HEK293 (cell line): Measurements from ENCODE around the gene BRD3.

Experiments used
- CTCF ChIA-PET: fragments of 350-600 bp; formaldehyde crosslinking; extraction: SDS; loops from one replicate; lab custom pipeline; 2021; ENCODE audit warnings: antibody characterized with exemption; lab: Yijun Ruan, JAX
- POLR2A ChIA-PET: fragments of 300-600 bp; formaldehyde crosslinking; extraction: SDS; loops from one replicate; lab custom pipeline; 2020; ENCODE audit warnings: antibody characterized with exemption, inconsistent platforms; lab: Yijun Ruan, JAX
- H3K27ac ChIP-seq: fragments of 200-500 bp; sonication (Bioruptor generic); 2 replicates; pipeline ENCODE4 v1.5.1; 2014; ENCODE audit warnings: low read depth, low read length, control low read depth, inconsistent platforms; ENCODE audit errors: extremely low read depth
- H3K36me3 ChIP-seq, 2 experiments: fragments of 200-500 bp in 1 of 2; sonication (Bioruptor generic) in 1 of 2; 1 replicate in 1 of 2; 2 replicates in 1 of 2; pipeline ENCODE4 v1.5.1; 2014 to 2017; ENCODE audit warnings: inconsistent platforms in 2 of 2, low read length in 2 of 2; ENCODE audit not compliant: control insufficient read depth in 2 of 2, insufficient read depth in 1 of 2
- H3K4me1 ChIP-seq: fragments of 200-500 bp; sonication (Bioruptor generic); 2 replicates; pipeline ENCODE4 v1.5.1; 2014; ENCODE audit warnings: mild to moderate bottlenecking, low read length, inconsistent platforms; ENCODE audit not compliant: control insufficient read depth, insufficient read depth
- H3K4me3 ChIP-seq: 2 replicates; pipeline ENCODE4 v1.5.1; 2011; ENCODE audit warnings: low read depth, mild to moderate bottlenecking, control low read depth, low read length, moderate library complexity
- H3K9me3 ChIP-seq: fragments of 200-500 bp; sonication (Bioruptor generic); 2 replicates; pipeline ENCODE4 v1.5.1; 2014; ENCODE audit warnings: low read depth, low read length, inconsistent platforms; ENCODE audit not compliant: control insufficient read depth, insufficient read depth
- BCL11A ChIP-seq: fragments of 450-650 bp; formaldehyde crosslinking; IDR thresholded peaks from 2 replicates; pipeline ENCODE4 v1.5.1; 2016; ENCODE audit warnings: low read depth, missing biosample characterization, missing genetic modification characterization
- FEZF1 ChIP-seq: fragments of 450-650 bp; formaldehyde crosslinking; IDR thresholded peaks from 2 replicates; pipeline ENCODE4 v1.5.1; 2016; ENCODE audit warnings: missing biosample characterization, missing genetic modification characterization
- GLI2 ChIP-seq: fragments of 450-650 bp; formaldehyde crosslinking; IDR thresholded peaks from 2 replicates; pipeline ENCODE4; 2017; ENCODE audit warnings: missing biosample characterization, missing genetic modification characterization, low read depth, borderline replicate concordance
- KLF1 ChIP-seq: fragments of 450-650 bp; formaldehyde crosslinking; IDR thresholded peaks from 2 replicates; pipeline ENCODE4 v1.5.1; 2016; ENCODE audit warnings: missing biosample characterization, missing genetic modification characterization
- KLF8 ChIP-seq: fragments of 450-650 bp; formaldehyde crosslinking; IDR thresholded peaks from 2 replicates; pipeline ENCODE4 v1.5.1; 2016; ENCODE audit warnings: missing biosample characterization, missing genetic modification characterization
- RBAK ChIP-seq: fragments of 450-650 bp; formaldehyde crosslinking; IDR thresholded peaks from 2 replicates; pipeline ENCODE4 v1.5.1; 2016; ENCODE audit warnings: missing biosample characterization, missing genetic modification characterization
- SP7 ChIP-seq: fragments of 450-650 bp; formaldehyde crosslinking; IDR thresholded peaks from 2 replicates; pipeline ENCODE4 v1.5.1; 2016; ENCODE audit warnings: missing biosample characterization, missing genetic modification characterization
- ZEB2 ChIP-seq: fragments of 450-650 bp; formaldehyde crosslinking; IDR thresholded peaks from 2 replicates; pipeline ENCODE4 v1.5.1; 2016; ENCODE audit warnings: missing biosample characterization, missing genetic modification characterization
- ZIC2 ChIP-seq: fragments of 450-650 bp; formaldehyde crosslinking; IDR thresholded peaks from 2 replicates; pipeline ENCODE4 v1.5.1; 2016; ENCODE audit warnings: missing biosample characterization, missing genetic modification characterization
- ZNF146 ChIP-seq: fragments of 450-650 bp; formaldehyde crosslinking; IDR thresholded peaks from 2 replicates; pipeline ENCODE4 v1.5.1; 2016; ENCODE audit warnings: missing biosample characterization, missing genetic modification characterization
- ZNF174 ChIP-seq: fragments of 450-650 bp; formaldehyde crosslinking; IDR thresholded peaks from 2 replicates; pipeline ENCODE4 v1.5.0; 2017; ENCODE audit warnings: missing biosample characterization, mild to moderate bottlenecking, missing genetic modification characterization
- ZNF184 ChIP-seq: fragments of 450-650 bp; IDR thresholded peaks from 2 replicates; pipeline ENCODE4 v1.5.1; 2018; ENCODE audit warnings: missing biosample characterization, mild to moderate bottlenecking, missing genetic modification characterization
- ZNF211 ChIP-seq: fragments of 450-650 bp; formaldehyde crosslinking; IDR thresholded peaks from 2 replicates; pipeline ENCODE4 v1.5.1; 2016; ENCODE audit warnings: low read depth, missing biosample characterization, missing genetic modification characterization
- ZNF214 ChIP-seq: fragments of 450-650 bp; formaldehyde crosslinking; IDR thresholded peaks from 2 replicates; pipeline ENCODE4 v1.5.1; 2017; ENCODE audit warnings: missing biosample characterization, mild to moderate bottlenecking, missing genetic modification characterization, borderline replicate concordance
- ZNF266 ChIP-seq: fragments of 450-650 bp; formaldehyde crosslinking; IDR thresholded peaks from 2 replicates; pipeline ENCODE4 v1.5.1; 2016; ENCODE audit warnings: missing biosample characterization, missing genetic modification characterization, low read depth
- ZNF354C ChIP-seq: fragments of 450-650 bp; formaldehyde crosslinking; IDR thresholded peaks from 2 replicates; pipeline ENCODE4 v1.5.1; 2016; ENCODE audit warnings: missing biosample characterization, missing genetic modification characterization, low read depth, borderline replicate concordance
- ZNF433 ChIP-seq: fragments of 450-650 bp; formaldehyde crosslinking; IDR thresholded peaks from 2 replicates; pipeline ENCODE4 v1.5.1; 2016; ENCODE audit warnings: missing biosample characterization, missing genetic modification characterization, low read depth
- ZNF510 ChIP-seq: fragments of 450-650 bp; formaldehyde crosslinking; IDR thresholded peaks from 2 replicates; pipeline ENCODE4 v1.5.1; 2018; ENCODE audit warnings: mild to moderate bottlenecking, missing genetic modification characterization, missing biosample characterization; ENCODE audit not compliant: insufficient replicate concordance
- ZNF521 ChIP-seq: fragments of 450-650 bp; formaldehyde crosslinking; IDR thresholded peaks from 2 replicates; pipeline ENCODE4 v1.5.1; 2017; ENCODE audit warnings: missing biosample characterization, mild to moderate bottlenecking, missing genetic modification characterization
- ZNF530 ChIP-seq: fragments of 450-650 bp; formaldehyde crosslinking; IDR thresholded peaks from 2 replicates; pipeline ENCODE4 v1.5.1; 2016; ENCODE audit warnings: low read depth, missing biosample characterization, missing genetic modification characterization
- ZNF561 ChIP-seq: fragments of 450-650 bp; IDR thresholded peaks from 2 replicates; pipeline ENCODE4 v1.5.1; 2018; ENCODE audit warnings: missing biosample characterization, missing genetic modification characterization, borderline replicate concordance
- ZNF768 ChIP-seq: fragments of 450-650 bp; formaldehyde crosslinking; IDR thresholded peaks from 2 replicates; pipeline ENCODE4 v1.5.1; 2018; ENCODE audit warnings: missing biosample characterization, mild to moderate bottlenecking, missing genetic modification characterization
- ZNF776 ChIP-seq: fragments of 450-650 bp; formaldehyde crosslinking; IDR thresholded peaks from 2 replicates; pipeline ENCODE4 v1.5.0; 2017; ENCODE audit warnings: missing biosample characterization, missing genetic modification characterization, borderline replicate concordance
- TF ChIP-seq, protein P1 (sequence below): fragments of 450-650 bp; formaldehyde crosslinking; IDR thresholded peaks from 2 replicates; pipeline ENCODE4 v1.5.1; 2016; ENCODE audit warnings: missing biosample characterization, missing genetic modification characterization
- TF ChIP-seq, protein P2 (sequence below): fragments of 450-650 bp; formaldehyde crosslinking; IDR thresholded peaks from 2 replicates; pipeline ENCODE4 v1.5.1; 2016; ENCODE audit warnings: missing biosample characterization, missing genetic modification characterization
- TF ChIP-seq, protein P3 (sequence below): fragments of 450-650 bp; formaldehyde crosslinking; IDR thresholded peaks from 2 replicates; pipeline ENCODE4 v1.5.1; 2016; ENCODE audit warnings: missing biosample characterization, missing genetic modification characterization
- TF ChIP-seq, protein P4 (sequence below): fragments of 450-650 bp; formaldehyde crosslinking; IDR thresholded peaks from 2 replicates; pipeline ENCODE4 v1.5.1; 2016; ENCODE audit warnings: missing biosample characterization, missing genetic modification characterization

BRD3 gene

DNA sequence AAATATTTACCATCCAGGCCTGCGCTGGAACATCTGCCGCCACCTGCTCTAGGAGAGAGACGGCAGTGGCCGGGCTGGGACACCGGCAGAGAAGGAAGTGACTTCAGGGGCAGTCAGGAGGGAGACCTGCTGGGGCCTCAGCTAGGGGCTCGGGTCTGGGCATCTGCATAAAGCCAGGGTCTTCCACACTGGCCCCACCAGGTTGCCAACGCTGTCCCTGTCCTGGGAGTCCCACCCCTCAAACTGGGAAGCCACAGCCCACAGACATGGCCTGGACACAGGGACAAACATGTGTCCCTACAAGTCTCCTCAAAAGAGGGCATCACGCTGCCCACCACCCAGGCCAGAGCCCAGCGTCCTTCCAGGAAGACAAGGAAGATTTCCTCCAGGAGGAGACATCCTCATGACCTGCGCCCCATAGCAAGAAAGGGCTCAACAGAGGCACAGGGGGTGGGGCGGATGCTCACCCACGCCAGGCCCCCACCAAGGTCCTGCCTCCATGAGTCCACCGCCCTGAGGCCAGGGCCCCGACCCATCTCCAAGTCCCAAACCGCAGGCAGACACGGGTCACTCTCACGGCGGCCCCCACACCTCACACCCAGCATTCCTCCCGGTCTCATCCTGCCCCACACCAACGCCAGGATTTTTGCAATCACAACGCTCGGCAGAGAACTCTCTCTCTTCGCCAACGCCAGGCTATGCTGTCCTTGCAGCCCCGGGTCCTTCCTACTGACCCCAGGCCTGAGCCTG lies 84.7 kb downstream of the BRD3 start:
- Histone ChIP-seq H3K36me3 (no peaks in the 10 kb centered on the region), H3K4me3 (no peak overlapping the region), H3K4me1 (no peaks in the 10 kb centered on the region), H3K27ac (no peak overlapping the region), H3K9me3 (no peaks in the 10 kb centered on the region)
- ChIA-PET CTCF (no interaction called here), POLR2A (no interaction called here)
- TF ChIP-seq SP7 (tag by site-specific recombination): no peak
- TF ChIP-seq ZNF510 (tag by site-specific recombination): no peak
- no peak for TF ChIP-seq ZNF211 (tag by site-specific recombination)
- TF ChIP-seq ZNF776 (tag by site-specific recombination): no peak
- TF ChIP-seq, protein P1, sequence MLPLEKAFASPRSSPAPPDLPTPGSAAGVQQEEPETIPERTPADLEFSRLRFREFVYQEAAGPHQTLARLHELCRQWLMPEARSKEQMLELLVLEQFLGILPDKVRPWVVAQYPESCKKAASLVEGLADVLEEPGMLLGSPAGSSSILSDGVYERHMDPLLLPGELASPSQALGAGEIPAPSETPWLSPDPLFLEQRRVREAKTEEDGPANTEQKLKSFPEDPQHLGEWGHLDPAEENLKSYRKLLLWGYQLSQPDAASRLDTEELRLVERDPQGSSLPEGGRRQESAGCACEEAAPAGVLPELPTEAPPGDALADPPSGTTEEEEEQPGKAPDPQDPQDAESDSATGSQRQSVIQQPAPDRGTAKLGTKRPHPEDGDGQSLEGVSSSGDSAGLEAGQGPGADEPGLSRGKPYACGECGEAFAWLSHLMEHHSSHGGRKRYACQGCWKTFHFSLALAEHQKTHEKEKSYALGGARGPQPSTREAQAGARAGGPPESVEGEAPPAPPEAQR: no peak
- no peak for TF ChIP-seq KLF1 (tag by site-specific recombination)
- TF ChIP-seq GLI2 (tag by site-specific recombination): no peak
- TF ChIP-seq ZNF214 (tag by site-specific recombination): no peak
- no peak for TF ChIP-seq ZNF174 (tag by site-specific recombination)
- TF ChIP-seq, protein P2, sequence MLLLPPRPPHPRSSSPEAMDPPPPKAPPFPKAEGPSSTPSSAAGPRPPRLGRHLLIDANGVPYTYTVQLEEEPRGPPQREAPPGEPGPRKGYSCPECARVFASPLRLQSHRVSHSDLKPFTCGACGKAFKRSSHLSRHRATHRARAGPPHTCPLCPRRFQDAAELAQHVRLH (tag by site-specific recombination): no peak
- no peak for TF ChIP-seq ZNF433 (tag by site-specific recombination)
- TF ChIP-seq KLF8 (tag by site-specific recombination): no peak
- TF ChIP-seq FEZF1 (tag by site-specific recombination): no peak
- no peak for TF ChIP-seq RBAK (tag by site-specific recombination)
- no peak for TF ChIP-seq ZNF354C (tag by site-specific recombination)

DNA sequence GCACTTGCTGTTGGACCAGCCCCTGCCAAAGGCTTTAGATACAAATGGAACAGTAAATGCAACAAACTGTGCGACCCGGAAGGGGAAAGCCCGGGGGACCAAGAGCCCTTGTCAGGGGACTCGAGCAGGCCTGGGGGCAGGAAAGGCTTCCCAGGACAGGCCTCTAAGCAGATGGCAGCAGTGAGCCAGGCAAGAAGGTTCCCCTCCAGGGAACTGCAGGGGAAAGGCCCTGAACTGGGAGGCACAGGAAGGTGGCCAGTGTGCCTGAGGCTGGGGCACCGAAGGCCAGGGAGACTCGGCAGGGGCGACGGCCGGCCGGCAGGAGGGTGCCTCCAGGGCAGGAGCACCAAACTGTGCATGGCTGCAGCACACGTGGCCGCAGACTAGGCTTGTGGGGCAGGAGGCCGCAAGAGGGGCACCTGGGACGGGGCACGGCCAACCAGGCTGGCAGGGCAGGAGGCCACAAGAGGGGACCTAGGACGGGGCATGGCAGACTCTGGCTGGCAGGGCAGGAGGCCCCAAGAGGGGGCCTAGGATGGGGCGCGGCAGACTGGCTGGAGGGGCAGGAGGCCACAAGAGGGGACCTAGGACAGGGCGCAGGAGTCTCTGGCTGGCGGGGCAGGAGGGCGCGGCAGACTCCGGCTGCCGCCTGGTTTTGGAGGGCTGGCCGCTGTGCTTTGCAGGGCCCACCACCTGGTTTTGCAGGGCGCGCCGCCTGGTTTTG lies 85.7 kb downstream of the BRD3 start:
- Histone ChIP-seq H3K36me3 (no peaks in the 10 kb centered on the region), H3K9me3 (no peaks in the 10 kb centered on the region), H3K4me1 (no peaks in the 10 kb centered on the region), H3K4me3 (no peak overlapping the region), H3K27ac (no peak overlapping the region)
- TF ChIP-seq ZIC2 (peak; percentile 61), BCL11A (tag by site-specific recombination) (no peak)
- CTCF ChIA-PET: interaction anchor here (0.7 kb wide), 1 partner anchor 13 kb away, joined by 3 read pairs; no protein-coding TSS in a partner anchor
- POLR2A ChIA-PET: no interaction called here

DNA sequence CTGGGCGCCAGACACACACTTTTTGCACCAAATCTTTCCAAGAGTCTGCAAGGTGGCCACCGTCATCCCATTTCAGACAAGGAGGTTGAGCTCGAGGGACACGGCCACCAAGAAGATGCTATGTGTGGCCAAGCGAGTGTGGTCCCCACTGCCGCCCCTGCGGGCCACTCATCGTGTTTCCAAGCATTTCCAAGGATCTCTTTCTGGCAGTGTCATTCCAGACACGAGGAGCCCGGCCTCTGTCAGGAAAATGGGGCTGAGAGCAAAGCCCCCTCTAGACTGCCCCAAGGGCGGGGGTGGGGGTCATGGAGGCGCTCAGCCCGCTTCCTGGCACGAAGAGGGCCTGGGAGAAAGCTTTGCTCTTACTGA lies 86.3 kb downstream of the BRD3 start:
- H3K36me3 ChIP-seq: no peaks in the 10 kb centered on the region
- ChIA-PET POLR2A (no interaction called here), CTCF (interaction anchor here (0.7 kb wide), 1 partner anchor 14 kb away, joined by 3 read pairs; no protein-coding TSS in a partner anchor)
- no peaks in the 10 kb centered on the region for H3K9me3 ChIP-seq
- H3K27ac ChIP-seq: no peak overlapping the region
- no peak overlapping the region for H3K4me3 ChIP-seq
- H3K4me1 ChIP-seq: no peaks in the 10 kb centered on the region
- TF ChIP-seq ZNF530 (tag by site-specific recombination) (no peak), ZNF768 (tag by site-specific recombination) (no peak), ZNF184 (no peak), ZNF561 (tag by site-specific recombination) (no peak), ZNF146 (tag by site-specific recombination) (no peak), ZNF521 (tag by site-specific recombination) (no peak), ZNF266 (no peak), ZEB2 (no peak)
- TF ChIP-seq, protein P3, sequence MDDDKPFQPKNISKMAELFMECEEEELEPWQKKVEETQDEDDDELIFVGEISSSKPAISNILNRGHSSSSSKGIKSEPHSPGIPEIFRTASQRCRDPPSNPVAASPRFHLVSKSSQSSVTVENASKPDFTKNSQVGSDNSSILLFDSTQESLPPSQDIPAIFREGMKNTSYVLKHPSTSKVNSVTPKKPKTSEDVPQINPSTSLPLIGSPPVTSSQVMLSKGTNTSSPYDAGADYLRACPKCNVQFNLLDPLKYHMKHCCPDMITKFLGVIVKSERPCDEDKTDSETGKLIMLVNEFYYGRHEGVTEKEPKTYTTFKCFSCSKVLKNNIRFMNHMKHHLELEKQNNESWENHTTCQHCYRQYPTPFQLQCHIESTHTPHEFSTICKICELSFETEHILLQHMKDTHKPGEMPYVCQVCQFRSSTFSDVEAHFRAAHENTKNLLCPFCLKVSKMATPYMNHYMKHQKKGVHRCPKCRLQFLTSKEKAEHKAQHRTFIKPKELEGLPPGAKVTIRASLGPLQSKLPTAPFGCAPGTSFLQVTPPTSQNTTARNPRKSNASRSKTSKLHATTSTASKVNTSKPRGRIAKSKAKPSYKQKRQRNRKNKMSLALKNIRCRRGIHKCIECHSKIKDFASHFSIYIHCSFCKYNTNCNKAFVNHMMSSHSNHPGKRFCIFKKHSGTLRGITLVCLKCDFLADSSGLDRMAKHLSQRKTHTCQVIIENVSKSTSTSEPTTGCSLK (tag by site-specific recombination): no peak
- TF ChIP-seq, protein P4, sequence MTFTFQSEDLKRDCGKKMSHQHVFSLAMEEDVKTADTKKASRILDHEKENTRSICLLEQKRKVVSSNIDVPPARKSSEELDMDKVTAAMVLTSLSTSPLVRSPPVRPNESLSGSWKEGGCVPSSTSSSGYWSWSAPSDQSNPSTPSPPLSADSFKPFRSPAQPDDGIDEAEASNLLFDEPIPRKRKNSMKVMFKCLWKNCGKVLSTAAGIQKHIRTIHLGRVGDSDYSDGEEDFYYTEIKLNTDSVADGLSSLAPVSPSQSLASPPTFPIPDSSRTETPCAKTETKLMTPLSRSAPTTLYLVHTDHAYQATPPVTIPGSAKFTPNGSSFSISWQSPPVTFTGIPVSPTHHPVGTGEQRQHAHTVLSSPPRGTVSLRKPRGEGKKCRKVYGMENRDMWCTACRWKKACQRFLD: no peak
